GM23248 (cell line): ENCODE measurements around the gene ADCK2.
"Not testable (repeated sequence)": the region's sequence is repeated elsewhere in the genome, so short reads cannot be mapped to it uniquely, and the experiment has no call there.

Experiments used
- EZH2 ChIP-seq: fragments of 200-600 bp; sonication (generic); IDR thresholded peaks from 2 replicates; pipeline ENCODE4 v1.6.1; 2018; ENCODE audit warnings: antibody characterized with exemption, mild to moderate bottlenecking; ENCODE audit not compliant: insufficient read depth, poor library complexity, severe bottlenecking
- EZH2phosphoT487 ChIP-seq: fragments of 200-600 bp; sonication (generic); IDR thresholded peaks from 2 replicates; pipeline ENCODE4 v1.6.1; 2018; ENCODE audit warnings: antibody characterized with exemption, moderate library complexity, mild to moderate bottlenecking, low read depth; ENCODE audit not compliant: insufficient read depth

DNA sequence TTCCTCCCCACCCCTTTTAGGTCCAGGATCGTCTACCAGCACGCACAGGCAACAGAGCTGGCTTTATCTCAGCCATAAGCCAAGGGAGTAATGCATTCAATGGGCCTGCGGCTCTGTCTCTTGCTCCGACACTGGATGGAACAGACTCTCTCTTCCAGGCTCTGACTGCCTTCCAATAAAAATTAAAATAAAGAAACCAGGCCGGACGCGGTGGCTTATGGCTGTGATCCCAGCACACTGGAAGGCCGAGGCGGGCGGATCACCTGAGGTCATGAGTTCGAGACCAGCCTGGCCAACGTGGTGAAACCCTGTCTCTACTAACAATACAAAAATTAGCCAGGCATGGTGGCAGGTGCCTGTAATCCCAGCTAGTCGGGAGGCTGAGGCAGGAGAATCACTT lies 28.0 kb upstream of the ADCK2 start:
- not testable (repeated sequence) for TF ChIP-seq EZH2, EZH2phosphoT487
